Loucy (cell line): ENCODE results near the gene LUZP1.

Source experiments
- CTCF ChIP-seq: fragments of 200-600 bp; sonication (generic); conservative IDR thresholded peaks from 2 replicates; pipeline ENCODE4 v1.5.1; 2014; ENCODE audit warnings: mild to moderate bottlenecking, antibody characterized with exemption, low read length
- EZH2phosphoT487 ChIP-seq: fragments of 200-600 bp; IDR thresholded peaks from 2 replicates; pipeline ENCODE4 v1.6.1; 2018; ENCODE audit warnings: antibody characterized with exemption, mild to moderate bottlenecking, moderate library complexity, borderline replicate concordance

- TF ChIP-seq CTCF (no peak), EZH2phosphoT487 (no peak)
Measured at GRCh38 chr1:23092447-23092846, 76.2 kb downstream of the LUZP1 start.
